Measurements from ENCODE around the gene ERRFI1.
"Not testable (repeated sequence)": the region's sequence is repeated elsewhere in the genome, so short reads cannot be mapped to it uniquely, and the experiment has no call there.

Gene ERRFI1

DNA sequence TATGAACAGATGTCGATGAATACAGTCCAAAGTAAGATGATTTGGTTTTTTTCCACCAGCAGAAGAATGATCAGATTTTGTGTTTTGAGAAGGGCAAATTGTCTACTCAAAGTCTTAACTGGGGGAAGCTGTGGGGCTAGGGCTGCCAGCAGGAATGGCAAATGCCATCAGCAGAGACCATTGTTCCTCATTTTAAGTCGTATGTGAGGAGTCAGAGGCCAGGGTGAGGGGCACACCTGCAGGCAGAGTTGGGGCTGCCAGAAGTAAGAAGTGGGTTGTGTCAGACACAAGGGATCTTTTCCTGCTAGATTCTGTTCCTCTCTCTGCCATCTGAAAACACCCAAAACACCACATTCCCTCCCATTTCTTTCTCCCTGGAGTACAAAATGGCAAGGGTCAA lies 55.9 kb downstream of the ERRFI1 start:
- no peak for DNase-seq (ENCODE audit: low read depth)

DNA sequence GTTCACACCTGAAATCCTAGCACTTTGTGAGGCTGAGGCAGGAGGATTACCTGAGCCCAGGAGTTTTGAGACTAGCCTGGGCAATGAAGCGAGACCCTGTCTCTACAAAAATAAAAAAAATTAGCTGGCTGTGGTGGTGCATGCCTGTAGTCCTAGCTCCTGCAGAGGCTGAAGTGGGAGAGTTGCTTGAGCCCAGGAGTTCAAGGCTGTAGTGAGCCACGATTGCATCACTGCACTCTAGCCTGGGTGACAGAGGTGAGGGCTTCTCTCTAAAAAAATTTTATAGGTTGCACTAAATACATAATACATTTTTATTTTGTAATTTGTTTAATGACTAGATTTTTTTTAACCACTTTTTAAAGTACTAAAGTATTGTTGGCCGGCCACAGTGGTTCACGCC lies 58.5 kb downstream of the ERRFI1 start:
- DNase-seq (ENCODE audit: low read depth) = no peak

DNA sequence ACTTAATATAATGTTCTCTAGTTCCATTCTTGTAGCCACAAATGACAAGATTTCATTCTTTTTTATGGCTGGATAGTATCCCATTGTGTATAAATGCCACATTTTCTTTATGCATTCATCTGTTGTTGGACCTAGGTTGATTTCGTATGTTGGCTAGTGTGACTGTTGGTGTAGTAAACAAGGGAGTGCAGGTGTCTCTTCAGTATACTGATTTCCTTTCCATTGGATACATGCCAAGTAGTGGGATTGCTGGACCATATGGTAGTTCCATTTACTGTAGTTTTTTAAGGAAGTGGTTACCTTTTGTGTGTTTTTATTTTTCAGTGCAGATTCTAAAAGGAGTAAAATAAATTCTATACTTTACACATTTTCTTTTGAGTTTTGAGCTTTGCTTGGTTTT lies 58.9 kb downstream of the ERRFI1 start:
- no peak for DNase-seq (ENCODE audit: low read depth)

DNA sequence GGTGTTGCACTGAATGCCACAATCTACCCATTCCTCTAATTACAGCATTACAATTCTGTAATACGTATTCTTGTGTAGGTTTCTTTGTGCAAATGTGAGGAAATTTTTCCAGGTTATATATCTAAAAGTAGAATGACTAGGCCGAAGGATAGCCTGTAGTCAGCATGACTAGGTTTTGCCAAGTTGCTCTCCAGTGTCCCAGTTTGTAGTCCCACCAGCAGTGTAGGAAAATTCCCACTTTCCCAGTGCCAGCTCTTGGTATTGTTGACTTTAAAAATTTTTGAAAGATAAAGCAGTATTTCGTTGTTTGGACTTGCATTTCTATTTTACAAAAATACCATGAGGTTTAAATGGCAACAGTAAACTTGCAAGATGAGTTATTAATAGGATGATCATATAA lies 61.6 kb downstream of the ERRFI1 start:
- DNase-seq (ENCODE audit: low read depth) = no peak

DNA sequence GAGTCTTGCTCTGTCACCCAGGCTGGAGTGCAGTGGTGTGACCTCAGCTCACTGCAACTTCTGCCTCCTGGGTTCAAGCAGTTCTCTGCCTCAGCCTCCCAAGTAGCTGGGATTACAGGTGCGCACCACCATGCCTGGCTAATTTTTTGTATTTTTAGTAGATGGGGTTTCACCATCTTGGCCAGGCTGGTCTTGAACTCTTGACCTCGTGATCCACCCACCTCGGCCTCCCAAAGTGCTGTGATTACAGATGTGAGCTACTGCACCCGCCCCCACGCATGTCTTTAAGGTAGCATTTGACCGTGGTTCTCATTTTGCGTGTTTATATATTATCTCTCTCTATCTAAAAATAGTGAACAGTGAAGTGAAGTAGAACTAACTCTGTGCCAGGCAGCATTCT lies 62.3 kb downstream of the ERRFI1 start:
- DNase-seq (ENCODE audit: low read depth) = not testable (repeated sequence)

DNA sequence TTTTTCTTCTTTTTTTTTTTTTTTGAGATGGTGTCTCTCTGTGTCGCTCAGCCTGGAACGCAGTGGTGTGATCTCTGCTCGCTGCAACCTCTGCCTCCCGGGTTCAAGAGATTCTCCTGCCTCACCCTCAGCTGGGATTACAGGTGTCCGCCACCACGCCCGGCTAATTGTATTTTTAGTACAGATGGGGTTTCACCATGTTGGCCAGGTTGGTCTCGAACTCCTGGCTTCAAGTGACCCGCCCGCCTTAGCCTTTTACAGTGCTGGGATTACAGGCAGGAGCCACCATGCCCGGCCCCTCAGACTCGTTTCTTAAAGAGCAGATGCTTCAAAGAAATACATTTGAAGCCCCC lies 62.8 kb downstream of the ERRFI1 start:
- DNase-seq (ENCODE audit: low read depth) = not testable (repeated sequence)

DNA sequence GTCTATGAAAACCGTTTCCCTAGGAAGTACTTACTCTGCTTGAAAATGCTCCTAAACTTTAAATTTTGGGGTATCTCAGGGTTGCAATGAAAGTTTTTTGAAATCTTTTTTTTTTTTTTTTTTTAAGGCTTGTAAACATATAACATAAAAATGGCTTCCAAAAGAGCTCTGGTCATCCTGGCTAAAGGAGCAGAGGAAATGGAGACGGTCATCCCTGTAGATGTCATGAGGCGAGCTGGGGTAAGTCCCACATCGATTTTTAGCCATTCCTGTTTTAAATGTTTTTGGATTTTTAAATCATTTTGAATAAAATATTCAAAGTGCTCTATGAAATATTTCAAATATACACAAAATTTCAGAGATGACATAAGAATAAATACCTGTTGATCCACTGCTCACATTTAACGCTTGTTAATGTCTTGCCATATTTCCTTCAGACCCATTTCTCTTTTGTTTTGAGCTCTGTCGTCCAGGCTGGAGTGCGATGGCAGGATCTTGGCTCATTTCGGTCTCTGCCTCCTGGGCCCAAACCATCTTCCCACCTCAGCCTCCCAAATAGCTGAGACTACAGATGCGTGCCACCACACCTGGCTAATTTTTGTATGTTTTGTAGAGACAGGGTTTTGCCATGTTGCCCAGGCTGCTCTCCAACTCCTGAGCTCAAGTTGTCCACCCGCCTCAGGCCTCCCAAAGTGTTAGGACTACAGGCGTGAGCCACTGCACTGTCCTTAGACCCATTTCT lies 63.3 kb downstream of the ERRFI1 start:
- no peak for DNase-seq (ENCODE audit: low read depth)

DNA sequence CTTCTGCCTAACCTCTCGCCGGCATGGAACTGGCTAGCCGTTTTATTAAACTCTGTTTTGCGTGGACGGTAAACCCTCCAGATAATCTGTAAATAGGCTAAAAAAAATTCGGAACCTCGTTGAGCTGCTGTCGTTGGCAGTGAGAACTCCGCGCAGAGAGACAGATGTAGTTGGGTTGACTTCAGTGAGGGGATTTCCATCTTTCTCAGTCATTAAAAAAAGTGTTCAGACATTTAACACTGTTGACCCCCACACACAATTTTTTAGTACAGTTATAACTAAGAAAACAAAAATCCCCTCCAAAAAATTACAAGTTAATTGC lies 64.1 kb downstream of the ERRFI1 start:
- no peak for DNase-seq (ENCODE audit: low read depth)

Measured in activated T-cell treated with anti-CD3 and anti-CD28 coated beads for 48 hours (primary cell).